Panc1 (cell line): ENCODE measurements around the gene DIPK1B. TPM values are rescaled to one million over a fixed set of nuclear protein-coding genes. Genes with fewer than 3 reads are reported as not detected.

Experiments used
- ATAC-seq: fragments of 200-7000 bp; cut with Tn5 transposase; 2 replicates; pipeline ENCODE4 v1.9.1; 2020; ENCODE audit warnings: mild to moderate bottlenecking, moderate library complexity
- BruUV-seq: library from RNA; stranded (reverse); fragments of 400-500 nt; replicated peaks from 2 replicates; lab custom pipeline; 2021; lab: Mats Ljungman, UMichigan
- CTCF ChIA-PET: fragments of 300-600 bp; sonication (Branson Sonifier 250); formaldehyde crosslinking; loops from one replicate; lab custom pipeline; 2022; ENCODE audit warnings: antibody characterized with exemption; lab: Charles Lee
- POLR2A ChIA-PET: fragments of 300-600 bp; sonication (Branson Sonifier 250); formaldehyde crosslinking; loops from one replicate; lab custom pipeline; 2022; ENCODE audit warnings: antibody characterized with exemption; lab: Charles Lee
- DNase-seq: peaks from one replicate; pipeline ENCODE4 v3.0.0-alpha.2; 2010; ENCODE audit warnings: low read depth, low spot score
- H3K27ac ChIP-seq: 2 replicates; pipeline ENCODE4 v1.5.1; 2011; ENCODE audit warnings: mild to moderate bottlenecking, low read length, inconsistent platforms
- H3K27me3 ChIP-seq: fragments of 200-500 bp; sonication (Bioruptor generic); 2 replicates; pipeline ENCODE4 v1.6.0; 2014; ENCODE audit warnings: low read length, inconsistent platforms; ENCODE audit not compliant: control insufficient read depth, insufficient read depth
- H3K36me3 ChIP-seq: fragments of 200-500 bp; sonication (Bioruptor generic); 2 replicates; pipeline ENCODE4 v1.5.1; 2014; ENCODE audit warnings: inconsistent platforms, mild to moderate bottlenecking, low read length, moderate library complexity; ENCODE audit not compliant: control insufficient read depth, insufficient read depth
- H3K4me1 ChIP-seq: 2 replicates; pipeline ENCODE4 v1.5.1; 2011; ENCODE audit warnings: inconsistent platforms, mild to moderate bottlenecking, low read length, moderate library complexity; ENCODE audit not compliant: control insufficient read depth, insufficient read depth
- H3K4me3 ChIP-seq, 2 experiments: 2 replicates each; pipeline ENCODE4 v1.5.1; 2011 to 2012; ENCODE audit warnings: low read depth in 2 of 2, low read length in 2 of 2, mild to moderate bottlenecking in 2 of 2, inconsistent platforms in 1 of 2, moderate library complexity in 1 of 2
- H3K9me3 ChIP-seq: fragments of 200-500 bp; sonication (Bioruptor generic); 2 replicates; pipeline ENCODE4 v1.5.1; 2014; ENCODE audit warnings: low read depth, mild to moderate bottlenecking, inconsistent platforms, low read length, moderate library complexity; ENCODE audit not compliant: control insufficient read depth, insufficient read depth
- POLR2AphosphoS5 ChIP-seq: IDR thresholded peaks from 2 replicates; pipeline ENCODE4 v1.6.1; 2012; ENCODE audit warnings: mild to moderate bottlenecking, low read depth, low read length, moderate library complexity
- SIN3A ChIP-seq: IDR thresholded peaks from 2 replicates; pipeline ENCODE4 v1.6.1; 2012; ENCODE audit warnings: low read depth, mild to moderate bottlenecking, low read length, moderate library complexity, borderline replicate concordance; ENCODE audit not compliant: insufficient read depth
- TCF7L2 ChIP-seq: IDR thresholded peaks from 2 replicates; pipeline ENCODE4 v1.6.1; 2011; ENCODE audit warnings: mild to moderate bottlenecking, low read depth, low read length, inconsistent platforms
- in situ Hi-C: cut with HindIII; loops from 2 replicates; pipeline ENCODE4 v1.10.0; 2016; ENCODE audit warnings: low sequenced_read_pairs, low pct_unique_long_range_greater_than_20kb
- intact Hi-C: fragments of 100-400 bp; cut with micrococcal nuclease; formaldehyde crosslinking; loops from one replicate; pipeline ENCODE4 v1.10.0; 2022; ENCODE audit not compliant: unreplicated experiment
- total RNA-seq: library from RNA; stranded (reverse); gene quantifications from one replicate; pipeline ENCODE4 v1.2.1, GENCODE V29; 2021; ENCODE audit not compliant: unreplicated experiment
- TF ChIP-seq, protein P1 (sequence below): fragments of 450-650 bp; IDR thresholded peaks from 2 replicates; pipeline ENCODE4 v1.5.1; 2017; ENCODE audit warnings: mild to moderate bottlenecking
- TF ChIP-seq, protein P2 (sequence below), 2 experiments: IDR thresholded peaks; 2 replicates each; pipeline ENCODE4 v1.6.1; 2011 to 2012; ENCODE audit warnings: low read depth in 2 of 2, control low read depth in 1 of 2, low read length in 1 of 2, mild to moderate bottlenecking in 1 of 2, moderate library complexity in 1 of 2; ENCODE audit not compliant: insufficient read depth in 1 of 2

DIPK1B gene
- total RNA-seq, 1 experiment from 2014 or later, result 10.6 TPM

DNA sequence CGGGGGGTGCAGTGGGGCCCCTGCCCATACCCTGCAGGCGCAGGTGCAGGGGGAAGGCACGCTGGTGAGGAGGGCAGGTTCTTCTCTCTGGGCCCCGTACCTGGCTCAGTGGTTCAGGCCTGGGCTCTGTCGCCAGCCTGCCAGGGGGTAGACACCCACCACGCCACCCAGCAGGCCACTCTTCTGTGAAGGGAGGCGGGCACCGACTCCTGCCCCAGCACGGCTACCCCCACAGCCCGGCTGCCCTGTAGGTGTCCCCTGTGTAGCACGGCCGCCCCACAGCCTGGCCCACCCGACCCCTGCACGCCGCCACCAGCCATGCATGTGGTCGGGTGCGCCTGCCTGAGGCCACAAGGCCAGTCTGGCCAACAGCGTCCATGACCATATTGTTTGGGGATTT is 34.2 kb downstream of the DIPK1B start:
- Histone ChIP-seq H3K4me1 (no peaks in the 10 kb centered on the region), H3K27ac (no peak overlapping the region), H3K27me3 (no peaks in the 10 kb centered on the region), H3K4me3 (no peak overlapping the region), H3K36me3 (no peaks in the 10 kb centered on the region), H3K9me3 (no peaks in the 10 kb centered on the region)
- in situ Hi-C loops (no loop called here), intact Hi-C loops (no loop called here)
- no TSS peak for BruUV-seq
- ChIA-PET CTCF (no interaction called here), POLR2A (interaction anchor here (0.6 kb wide), 1 partner anchor 17 kb away, joined by 3 read pairs; no protein-coding TSS in a partner anchor)
- no peak for ATAC-seq
- DNase-seq, result no peak
- TF ChIP-seq SIN3A, result no peak
- TF ChIP-seq, protein P1, sequence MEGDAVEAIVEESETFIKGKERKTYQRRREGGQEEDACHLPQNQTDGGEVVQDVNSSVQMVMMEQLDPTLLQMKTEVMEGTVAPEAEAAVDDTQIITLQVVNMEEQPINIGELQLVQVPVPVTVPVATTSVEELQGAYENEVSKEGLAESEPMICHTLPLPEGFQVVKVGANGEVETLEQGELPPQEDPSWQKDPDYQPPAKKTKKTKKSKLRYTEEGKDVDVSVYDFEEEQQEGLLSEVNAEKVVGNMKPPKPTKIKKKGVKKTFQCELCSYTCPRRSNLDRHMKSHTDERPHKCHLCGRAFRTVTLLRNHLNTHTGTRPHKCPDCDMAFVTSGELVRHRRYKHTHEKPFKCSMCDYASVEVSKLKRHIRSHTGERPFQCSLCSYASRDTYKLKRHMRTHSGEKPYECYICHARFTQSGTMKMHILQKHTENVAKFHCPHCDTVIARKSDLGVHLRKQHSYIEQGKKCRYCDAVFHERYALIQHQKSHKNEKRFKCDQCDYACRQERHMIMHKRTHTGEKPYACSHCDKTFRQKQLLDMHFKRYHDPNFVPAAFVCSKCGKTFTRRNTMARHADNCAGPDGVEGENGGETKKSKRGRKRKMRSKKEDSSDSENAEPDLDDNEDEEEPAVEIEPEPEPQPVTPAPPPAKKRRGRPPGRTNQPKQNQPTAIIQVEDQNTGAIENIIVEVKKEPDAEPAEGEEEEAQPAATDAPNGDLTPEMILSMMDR, result no peak
- TF ChIP-seq POLR2AphosphoS5, result no peak
- no peak for TF ChIP-seq TCF7L2

DNA sequence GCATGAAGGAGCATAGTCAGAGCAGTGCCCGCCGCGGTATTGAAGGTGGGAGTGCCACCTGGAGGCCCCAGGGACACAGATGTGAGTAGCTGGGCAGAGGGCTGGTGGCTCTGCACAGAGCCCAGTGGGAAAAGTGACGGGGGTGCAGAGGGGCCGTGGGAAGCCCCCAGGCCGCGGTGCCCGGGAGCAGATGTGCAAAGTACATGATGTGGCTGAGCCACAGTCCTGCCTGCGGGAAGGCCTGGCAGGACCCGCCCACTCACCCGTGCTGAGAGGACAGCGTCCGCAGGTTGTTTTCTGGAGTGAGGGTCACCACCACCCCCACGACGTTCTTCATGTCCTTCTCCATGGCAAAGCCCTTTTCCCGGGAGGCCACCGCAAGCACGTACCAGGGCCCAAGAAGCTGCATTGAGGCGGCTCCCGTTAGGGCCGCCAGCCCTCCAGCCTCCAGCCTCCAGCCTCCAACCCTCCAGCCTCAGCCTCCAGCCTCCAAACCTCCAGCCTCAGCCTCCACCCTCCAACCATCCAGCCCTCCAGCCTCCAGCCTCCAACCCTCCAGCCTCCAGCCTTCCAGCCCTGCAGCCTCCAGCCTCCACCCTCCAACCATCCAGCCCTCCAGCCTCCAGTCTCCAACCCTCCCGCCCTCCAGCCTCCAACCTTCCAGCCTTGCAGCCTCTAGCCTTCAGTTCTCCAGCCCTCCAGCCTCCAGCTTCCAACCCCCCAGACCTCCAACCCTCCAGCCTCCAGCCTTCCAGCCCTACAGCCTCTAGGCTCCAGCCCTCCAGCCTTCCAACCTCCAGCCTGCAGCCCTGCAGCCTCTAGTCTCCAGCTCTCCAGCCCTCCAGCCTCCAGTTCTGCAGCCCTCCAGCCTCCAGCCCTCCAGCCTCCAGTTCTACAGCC is 35.0 kb downstream of the DIPK1B start:
- Histone ChIP-seq H3K9me3 (no peaks in the 10 kb centered on the region), H3K4me3 (no peak overlapping the region), H3K27ac (no peak overlapping the region), H3K4me1 (no peaks in the 10 kb centered on the region), H3K36me3 (no peaks in the 10 kb centered on the region), H3K27me3 (no peaks in the 10 kb centered on the region)
- POLR2A ChIA-PET, result no interaction called here
- TF ChIP-seq SIN3A (no peak), POLR2AphosphoS5 (no peak), TCF7L2 (no peak)
- TF ChIP-seq, protein P2, sequence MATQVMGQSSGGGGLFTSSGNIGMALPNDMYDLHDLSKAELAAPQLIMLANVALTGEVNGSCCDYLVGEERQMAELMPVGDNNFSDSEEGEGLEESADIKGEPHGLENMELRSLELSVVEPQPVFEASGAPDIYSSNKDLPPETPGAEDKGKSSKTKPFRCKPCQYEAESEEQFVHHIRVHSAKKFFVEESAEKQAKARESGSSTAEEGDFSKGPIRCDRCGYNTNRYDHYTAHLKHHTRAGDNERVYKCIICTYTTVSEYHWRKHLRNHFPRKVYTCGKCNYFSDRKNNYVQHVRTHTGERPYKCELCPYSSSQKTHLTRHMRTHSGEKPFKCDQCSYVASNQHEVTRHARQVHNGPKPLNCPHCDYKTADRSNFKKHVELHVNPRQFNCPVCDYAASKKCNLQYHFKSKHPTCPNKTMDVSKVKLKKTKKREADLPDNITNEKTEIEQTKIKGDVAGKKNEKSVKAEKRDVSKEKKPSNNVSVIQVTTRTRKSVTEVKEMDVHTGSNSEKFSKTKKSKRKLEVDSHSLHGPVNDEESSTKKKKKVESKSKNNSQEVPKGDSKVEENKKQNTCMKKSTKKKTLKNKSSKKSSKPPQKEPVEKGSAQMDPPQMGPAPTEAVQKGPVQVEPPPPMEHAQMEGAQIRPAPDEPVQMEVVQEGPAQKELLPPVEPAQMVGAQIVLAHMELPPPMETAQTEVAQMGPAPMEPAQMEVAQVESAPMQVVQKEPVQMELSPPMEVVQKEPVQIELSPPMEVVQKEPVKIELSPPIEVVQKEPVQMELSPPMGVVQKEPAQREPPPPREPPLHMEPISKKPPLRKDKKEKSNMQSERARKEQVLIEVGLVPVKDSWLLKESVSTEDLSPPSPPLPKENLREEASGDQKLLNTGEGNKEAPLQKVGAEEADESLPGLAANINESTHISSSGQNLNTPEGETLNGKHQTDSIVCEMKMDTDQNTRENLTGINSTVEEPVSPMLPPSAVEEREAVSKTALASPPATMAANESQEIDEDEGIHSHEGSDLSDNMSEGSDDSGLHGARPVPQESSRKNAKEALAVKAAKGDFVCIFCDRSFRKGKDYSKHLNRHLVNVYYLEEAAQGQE (IDR thresholded peaks at IDR 0.05; ENCODE audit: insufficient read depth in 1 of 2, low read depth in 2 of 2, low read length in 1 of 2), result no peak
- TF ChIP-seq, protein P1, result no peak
- in situ Hi-C loops (no loop called here), intact Hi-C loops (no loop called here)
- CTCF ChIA-PET, result no interaction called here
- DNase-seq (no peak), ATAC-seq (no peak)
- BruUV-seq, result no TSS peak
